HG03460 (cell line): ENCODE measurements around the gene GCGR.

Experiments used
- ATAC-seq: cut with Tn5 transposase; IDR thresholded peaks from one replicate; pipeline ENCODE4 v1.9.1; 2021; ENCODE audit not compliant: unreplicated experiment

GCGR gene

GRCh38 chr17:81845881-81846742, 42.2 kb downstream of the GCGR start:
- no peak for ATAC-seq

DNA sequence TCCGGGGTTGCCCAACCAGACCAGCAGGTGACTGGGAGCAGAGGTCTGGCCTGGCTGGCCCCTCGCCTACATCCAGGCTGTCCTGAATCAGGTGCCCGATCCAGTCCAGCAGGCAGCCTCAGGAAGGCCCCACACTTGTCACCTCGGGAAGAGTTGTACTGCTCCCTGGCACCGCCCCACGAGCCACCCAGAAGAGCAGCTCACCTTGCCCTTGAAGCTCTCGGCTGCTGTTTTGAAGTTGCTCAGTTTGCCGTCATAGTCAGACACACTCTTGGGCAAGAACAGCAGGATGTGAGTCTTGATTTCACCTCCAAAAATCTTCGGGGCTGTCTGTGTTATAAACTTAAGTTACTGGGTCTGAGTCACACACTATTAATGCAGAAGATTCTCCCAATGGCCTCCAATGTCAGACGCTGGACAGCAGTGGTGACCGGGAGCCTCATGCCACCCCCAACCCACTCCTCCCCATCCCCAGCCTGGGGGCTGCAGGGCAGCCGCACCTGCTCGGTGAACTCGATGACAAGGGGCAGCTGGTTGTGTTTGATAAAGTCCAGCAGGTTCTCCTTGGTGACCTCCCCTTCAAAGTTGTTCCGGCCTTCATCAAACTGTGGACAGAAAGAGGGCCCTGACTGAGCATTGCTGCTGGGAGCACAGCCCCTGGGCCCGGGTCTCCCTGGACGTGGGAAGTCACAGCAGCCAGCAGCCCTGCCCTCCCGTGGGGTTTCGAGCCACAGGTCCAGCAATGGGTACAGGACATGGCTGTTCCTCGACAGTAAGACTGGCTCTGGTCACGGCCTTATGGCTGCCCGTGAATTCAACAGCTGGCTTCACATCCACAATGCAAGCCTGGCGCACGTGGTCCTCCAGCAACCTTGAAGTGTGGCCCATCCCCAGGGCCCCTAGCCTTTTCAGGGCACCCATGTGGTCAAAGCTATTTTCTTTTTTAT, 43.1 kb downstream of the GCGR start:
- ATAC-seq = no peak

GRCh38 chr17:81849457-81849856, 45.5 kb downstream of the GCGR start:
- ATAC-seq = no peak

DNA sequence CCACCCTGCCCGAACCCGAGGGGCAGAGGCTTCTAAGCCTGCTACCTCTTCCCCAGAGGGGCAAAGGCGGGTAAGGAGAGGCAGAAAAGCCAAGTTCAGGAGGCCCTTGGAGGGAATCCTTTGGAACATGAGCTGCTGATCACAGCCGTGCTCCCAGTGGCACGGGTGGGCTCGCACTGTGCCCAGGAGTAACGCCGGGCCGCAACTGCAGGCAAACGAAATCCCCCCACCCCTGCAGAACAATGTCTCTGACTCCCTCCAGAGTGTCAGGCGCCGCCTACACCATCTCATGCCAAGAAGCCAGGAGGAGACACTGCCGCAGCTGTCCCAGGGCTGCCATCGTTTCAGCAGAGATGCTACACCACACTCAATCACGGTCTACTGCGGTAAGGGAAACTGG, 47.5 kb downstream of the GCGR start:
- ATAC-seq = no peak

GRCh38 chr17:81852237-81852636, 48.3 kb downstream of the GCGR start:
- ATAC-seq = no peak

DNA sequence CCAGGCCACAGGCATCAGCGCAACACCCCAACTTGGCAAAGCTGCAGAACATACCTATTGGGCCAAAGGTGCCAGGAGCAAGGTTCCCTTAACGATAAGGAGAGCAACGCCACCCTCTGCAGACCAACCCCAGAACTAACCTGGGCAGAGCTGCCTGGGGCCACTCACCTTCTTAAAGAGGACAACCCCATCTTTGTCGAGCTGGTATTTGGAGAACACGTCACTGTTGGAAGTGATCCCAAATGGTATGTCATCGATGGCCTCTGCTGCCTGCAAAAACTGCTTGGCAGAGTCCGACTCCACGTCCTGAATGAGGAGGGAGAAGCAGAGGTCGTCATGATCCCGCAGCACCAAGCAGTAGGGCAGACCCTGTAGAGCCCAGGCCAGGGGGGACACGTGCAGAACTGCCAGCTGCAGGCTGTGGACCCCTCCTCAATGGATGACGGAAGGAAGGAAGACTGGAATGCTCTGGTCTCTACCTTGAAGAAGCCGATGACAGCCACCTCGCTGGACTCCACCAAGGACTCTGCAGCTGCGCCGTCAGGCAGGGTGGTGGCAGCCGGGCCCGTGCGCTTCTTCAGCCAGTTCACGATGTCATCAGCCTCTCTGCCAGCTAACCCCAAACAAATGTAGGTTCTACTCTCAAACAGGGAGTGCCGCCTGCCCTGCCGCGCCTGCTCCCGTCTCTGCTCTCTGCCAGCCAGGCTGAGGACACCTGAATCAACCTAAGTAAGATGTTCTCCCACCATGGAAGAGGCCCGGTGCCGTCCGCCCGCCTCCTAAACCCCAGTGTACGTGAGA, 51.2 kb downstream of the GCGR start:
- ATAC-seq = no peak

- ATAC-seq = no peak
Observed at GRCh38 chr17:81858170-81858966, 54.4 kb downstream of the GCGR start.

- ATAC-seq = no peak
Observed at GRCh38 chr17:81858967-81859905, 55.3 kb downstream of the GCGR start.

- ATAC-seq = peak; percentile 4
Observed at GRCh38 chr17:81859906-81860755, 56.2 kb downstream of the GCGR start, which contains the start of gene P4HB. Gene P4HB (minus strand): TSS chr17:81860535. CDS start chr17:81860471, 64 bp downstream.

GRCh38 chr17:81860756-81861568, 57.0 kb downstream of the GCGR start:
- ATAC-seq = peak; percentile 78

GRCh38 chr17:81863123-81863675, 59.2 kb downstream of the GCGR start:
- ATAC-seq = no peak
